Subcutaneous abdominal adipose tissue (tissue), 5 donors: ENCODE data around the gene SCN11A.

Experiments used
- H3K27ac ChIP-seq: one replicate; pipeline ENCODE4 v1.7.0; 2013; ENCODE audit warnings: low read depth, mild to moderate bottlenecking, inconsistent platforms, low read length, moderate library complexity
- H3K27me3 ChIP-seq, 5 donors: one replicate each; pipeline ENCODE4 v1.7.0; 2013; ENCODE audit warnings: low read length in 5 of 5, inconsistent platforms in 1 of 5; ENCODE audit not compliant: control insufficient read depth in 5 of 5, insufficient read depth in 4 of 5
- H3K36me3 ChIP-seq, 5 donors: one replicate each; pipeline ENCODE4 v1.7.0; 2013; ENCODE audit warnings: low read length in 5 of 5; ENCODE audit not compliant: control insufficient read depth in 5 of 5, insufficient read depth in 5 of 5
- H3K4me1 ChIP-seq, 5 donors: one replicate each; pipeline ENCODE4 v1.7.0; 2013; ENCODE audit warnings: low read length in 5 of 5, mild to moderate bottlenecking in 3 of 5, moderate library complexity in 1 of 5; ENCODE audit not compliant: control insufficient read depth in 5 of 5, insufficient read depth in 5 of 5
- H3K4me3 ChIP-seq, 5 donors: one replicate each; pipeline ENCODE4 v1.7.0; 2013; ENCODE audit warnings: low read length in 5 of 5, low read depth in 1 of 5
- H3K9ac ChIP-seq, 5 donors: one replicate each; pipeline ENCODE4 v1.7.0; 2013; ENCODE audit warnings: low read length in 5 of 5, mild to moderate bottlenecking in 4 of 5, moderate library complexity in 3 of 5
- H3K9me3 ChIP-seq, 5 donors: one replicate each; pipeline ENCODE4 v1.7.0; 2013; ENCODE audit warnings: low read length in 5 of 5; ENCODE audit not compliant: control insufficient read depth in 5 of 5
- donor health status: healthy.
- donor health status: healthy.
- donor health status: healthy.
- donor health status: healthy.
- donor health status: healthy.

Gene SCN11A

GRCh38 chr3:39013289-39013688 is 38.5 kb downstream of the SCN11A start:
- Histone ChIP-seq H3K9ac (no peak overlapping the region), H3K4me1 (no peaks in the 10 kb centered on the region), H3K36me3 (no peaks in the 10 kb centered on the region), H3K4me3 (no peak overlapping the region), H3K27me3 (peaks cover 0 to 2% (median 0%) of the 10 kb centered on the region in 5 donors), H3K27ac (no peak overlapping the region), H3K9me3 (no peaks in the 10 kb centered on the region)

GRCh38 chr3:39011191-39011736 is 40.5 kb downstream of the SCN11A start:
- Histone ChIP-seq H3K4me1 (no peaks in the 10 kb centered on the region), H3K4me3 (no peak overlapping the region), H3K9me3 (no peaks in the 10 kb centered on the region), H3K36me3 (no peaks in the 10 kb centered on the region), H3K9ac (no peak overlapping the region), H3K27ac (no peak overlapping the region), H3K27me3 (no peaks in the 10 kb centered on the region)

- H3K27ac ChIP-seq = no peak overlapping the region
- H3K27me3 ChIP-seq = no peaks in the 10 kb centered on the region
- H3K9me3 ChIP-seq = no peaks in the 10 kb centered on the region
These were observed 46.4 kb downstream of the SCN11A start for GRCh38 chr3:39005295-39005694.

More at GRCh38 chr3:39005295-39005694, 46.4 kb downstream of the SCN11A start:
- no peak overlapping the region for H3K4me3 ChIP-seq
- no peaks in the 10 kb centered on the region for H3K36me3 ChIP-seq
- H3K9ac ChIP-seq = no peak overlapping the region
- no peaks in the 10 kb centered on the region for H3K4me1 ChIP-seq
